Measurements from ENCODE around the gene C12orf76. TPM values are rescaled to one million over a fixed set of nuclear protein-coding genes. Genes with fewer than 3 reads are reported as not detected.
"Not testable (repeated sequence)": the region's sequence is repeated elsewhere in the genome, so short reads cannot be mapped to it uniquely, and the experiment has no call there.

C12orf76 gene, protein sequence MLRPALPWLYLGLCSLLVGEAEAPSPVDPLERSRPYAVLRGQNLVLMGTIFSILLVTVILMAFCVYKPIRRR
- 10 to 100 TPM; 10.1 to 12.3 TPM for total RNA-seq

GRCh38 chr12:110048242-110049027, at the start of gene C12orf76:
C12orf76 (minus strand) TSS chr12:110048522; CDS start chr12:110048495, 27 bp downstream.
- no peaks in the 10 kb centered on the region for H3K9me3 Mint-ChIP-seq
- H3K27me3 Mint-ChIP-seq, result no peaks in the 10 kb centered on the region
- H3K4me1 Mint-ChIP-seq (ENCODE audit: low read depth in 2 of 2), result peaks cover 22 to 24% of the 10 kb centered on the region in 2 donors
- peak within 1 kb of the TSS; percentile 81 to 89 for H3K27ac Mint-ChIP-seq
- H3K4me3 Mint-ChIP-seq, result peak within 1 kb of the TSS; percentile 91
- DNase-seq (ENCODE audit: low spot score), result peak; percentile 92
- no peaks in the 10 kb centered on the region for H3K36me3 Mint-ChIP-seq
- peak; percentile 100 for ATAC-seq

GRCh38 chr12:110093631-110094311, 45.4 kb upstream of the C12orf76 start:
- Mint-ChIP-seq H3K27me3 (peaks cover 8 to 15% of the 10 kb centered on the region in 2 donors), H3K4me1 (ENCODE audit: low read depth in 2 of 2) (no peaks in the 10 kb centered on the region), H3K9me3 (no peaks in the 10 kb centered on the region), H3K36me3 (no peaks in the 10 kb centered on the region), H3K4me3 (no peak overlapping the region), H3K27ac (no peak overlapping the region)
- ATAC-seq (no peak), DNase-seq (ENCODE audit: low spot score) (no peak)

DNA sequence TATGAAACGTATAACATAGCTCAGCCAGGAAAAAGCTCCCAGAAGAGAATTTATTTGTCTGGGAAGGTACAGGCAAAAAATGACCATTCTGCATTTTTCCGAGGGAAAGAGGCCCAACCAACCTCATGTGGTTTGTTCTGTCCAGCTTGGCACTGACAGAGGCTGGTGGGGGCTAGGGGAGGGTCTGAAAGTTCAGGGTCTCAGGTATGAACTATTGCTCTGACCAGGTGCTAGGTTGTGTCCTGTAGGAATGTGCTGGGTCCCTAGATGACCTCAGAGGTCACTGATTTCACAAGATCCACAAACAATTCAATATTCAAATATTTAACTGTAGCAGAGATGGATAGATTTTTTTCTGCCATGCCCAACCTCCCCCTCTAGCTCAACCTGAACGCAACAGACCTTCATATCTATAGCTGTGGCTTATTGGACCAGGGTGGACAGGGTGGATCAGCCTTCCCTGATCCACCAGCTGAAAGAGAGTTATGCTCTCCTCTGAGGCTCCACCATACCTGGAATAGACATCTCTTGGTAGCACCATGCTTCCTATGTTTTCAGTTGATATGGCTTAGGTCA, 42.9 kb upstream of the C12orf76 start:
- Mint-ChIP-seq H3K27ac (no peak overlapping the region), H3K4me3 (no peak overlapping the region), H3K4me1 (ENCODE audit: low read depth in 2 of 2) (peaks cover 0 to 2% of the 10 kb centered on the region in 2 donors), H3K36me3 (no peaks in the 10 kb centered on the region), H3K27me3 (peaks cover 11 to 22% of the 10 kb centered on the region in 2 donors), H3K9me3 (no peaks in the 10 kb centered on the region)
- ATAC-seq, result no peak
- DNase-seq (ENCODE audit: low spot score), result no peak

GRCh38 chr12:110090266-110091135, 42.2 kb upstream of the C12orf76 start:
- peaks cover 0 to 2% of the 10 kb centered on the region in 2 donors for H3K4me1 Mint-ChIP-seq (ENCODE audit: low read depth in 2 of 2)
- no peak for ATAC-seq
- no peaks in the 10 kb centered on the region for H3K36me3 Mint-ChIP-seq
- no peak overlapping the region for H3K27ac Mint-ChIP-seq
- H3K27me3 Mint-ChIP-seq, result peaks cover 13 to 22% of the 10 kb centered on the region in 2 donors
- no peaks in the 10 kb centered on the region for H3K9me3 Mint-ChIP-seq
- no peak for DNase-seq (ENCODE audit: low spot score)
- no peak overlapping the region for H3K4me3 Mint-ChIP-seq

DNA sequence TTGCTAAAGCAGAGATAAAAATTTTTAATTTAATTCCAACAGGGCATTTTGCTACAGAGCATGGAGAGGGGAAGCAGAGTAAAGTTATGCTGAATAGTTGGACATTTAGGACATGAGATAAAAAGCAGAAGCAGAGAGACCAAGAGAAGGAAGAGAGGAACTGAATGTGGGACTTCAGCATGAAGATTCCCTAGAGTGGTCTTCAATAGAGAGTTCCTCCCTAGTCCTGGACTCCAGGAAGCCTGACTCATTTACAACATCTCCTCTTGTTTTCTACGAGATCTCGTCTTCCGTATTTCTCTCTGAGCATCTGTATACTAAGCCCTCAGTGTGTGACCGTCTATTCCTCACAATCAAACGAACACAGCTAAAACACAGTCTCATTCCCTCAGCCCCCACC, 40.6 kb upstream of the C12orf76 start:
- H3K4me3 Mint-ChIP-seq, result no peak overlapping the region
- no peaks in the 10 kb centered on the region for H3K9me3 Mint-ChIP-seq
- H3K27ac Mint-ChIP-seq, result no peak overlapping the region
- H3K27me3 Mint-ChIP-seq, result peaks cover 10 to 22% of the 10 kb centered on the region in 2 donors
- H3K36me3 Mint-ChIP-seq, result no peaks in the 10 kb centered on the region
- no peak for DNase-seq (ENCODE audit: low spot score)
- ATAC-seq, result no peak
- peaks cover 0 to 2% of the 10 kb centered on the region in 2 donors for H3K4me1 Mint-ChIP-seq (ENCODE audit: low read depth in 2 of 2)

GRCh38 chr12:110088216-110088615, 39.9 kb upstream of the C12orf76 start:
- ATAC-seq; H3K4me3 Mint-ChIP-seq; H3K4me1 Mint-ChIP-seq (ENCODE audit: low read depth in 2 of 2); H3K27ac Mint-ChIP-seq; H3K9me3 Mint-ChIP-seq; H3K36me3 Mint-ChIP-seq; DNase-seq (ENCODE audit: low spot score): not testable (repeated sequence)
- peaks cover 10 to 22% of the 10 kb centered on the region in 2 donors for H3K27me3 Mint-ChIP-seq

- peaks cover 4% of the 10 kb centered on the region for H3K9me3 Mint-ChIP-seq
- DNase-seq (ENCODE audit: low spot score) (no peak), ATAC-seq (no peak)
- peaks cover 6% of the 10 kb centered on the region for H3K36me3 Mint-ChIP-seq
- no peak overlapping the region for H3K27ac Mint-ChIP-seq
- H3K27me3 Mint-ChIP-seq, result peaks cover 5 to 8% of the 10 kb centered on the region in 2 donors
- no peak overlapping the region for H3K4me3 Mint-ChIP-seq
- peaks cover 6 to 12% of the 10 kb centered on the region in 2 donors for H3K4me1 Mint-ChIP-seq (ENCODE audit: low read depth in 2 of 2)
Observed at GRCh38 chr12:110084314-110085015, 36.1 kb upstream of the C12orf76 start.

GRCh38 chr12:110080410-110080809, 32.1 kb upstream of the C12orf76 start:
- Mint-ChIP-seq H3K27ac (peak overlapping the region; percentile 95 to 99), H3K9me3 (peaks cover 4% of the 10 kb centered on the region), H3K36me3 (peaks cover 6% of the 10 kb centered on the region), H3K4me1 (ENCODE audit: low read depth in 2 of 2) (peaks cover 16 to 20% of the 10 kb centered on the region in 2 donors), H3K27me3 (no peaks in the 10 kb centered on the region), H3K4me3 (no peak overlapping the region)
- ATAC-seq (no peak), DNase-seq (ENCODE audit: low spot score) (no peak)

GRCh38 chr12:110079477-110080400, 31.4 kb upstream of the C12orf76 start:
- H3K27me3 Mint-ChIP-seq, result no peaks in the 10 kb centered on the region

DNA sequence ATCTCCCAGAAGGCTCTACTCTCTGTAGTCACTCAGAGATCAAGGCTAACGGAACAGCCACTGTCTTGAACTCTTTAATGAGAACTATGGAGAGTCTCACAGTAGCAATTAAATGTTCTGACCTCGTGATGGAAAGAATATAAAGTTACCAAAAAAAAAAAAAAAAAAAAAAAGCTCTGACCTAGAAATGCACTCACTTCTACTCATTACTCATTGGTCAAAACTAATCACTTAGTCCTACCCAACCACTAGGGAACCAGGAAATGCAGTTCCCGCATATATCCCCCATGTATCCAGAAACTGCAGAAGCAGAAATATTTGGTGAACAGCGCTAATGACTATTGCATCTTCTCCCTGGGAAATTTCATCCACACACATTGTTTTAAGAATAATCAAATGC, 29.5 kb upstream of the C12orf76 start:
- Mint-ChIP-seq H3K27me3 (no peaks in the 10 kb centered on the region), H3K4me3 (no peak overlapping the region), H3K27ac (peak overlapping the region in 1 of 2 donors; percentile 11), H3K36me3 (peaks cover 6% of the 10 kb centered on the region), H3K4me1 (ENCODE audit: low read depth in 2 of 2) (peaks cover 25 to 29% of the 10 kb centered on the region in 2 donors), H3K9me3 (peaks cover 4% of the 10 kb centered on the region)
- ATAC-seq (no peak), DNase-seq (ENCODE audit: low spot score) (no peak)

More at GRCh38 chr12:110079477-110080400, 31.4 kb upstream of the C12orf76 start:
- Mint-ChIP-seq H3K36me3 (peaks cover 6% of the 10 kb centered on the region), H3K9me3 (peaks cover 4% of the 10 kb centered on the region), H3K4me3 (peak overlapping the region; percentile 85), H3K27ac (peak overlapping the region; percentile 95 to 99), H3K4me1 (ENCODE audit: low read depth in 2 of 2) (peaks cover 16 to 20% of the 10 kb centered on the region in 2 donors)
- ATAC-seq (peak; percentile 94 to 95), DNase-seq (ENCODE audit: low spot score) (peak; percentile 78)

DNA sequence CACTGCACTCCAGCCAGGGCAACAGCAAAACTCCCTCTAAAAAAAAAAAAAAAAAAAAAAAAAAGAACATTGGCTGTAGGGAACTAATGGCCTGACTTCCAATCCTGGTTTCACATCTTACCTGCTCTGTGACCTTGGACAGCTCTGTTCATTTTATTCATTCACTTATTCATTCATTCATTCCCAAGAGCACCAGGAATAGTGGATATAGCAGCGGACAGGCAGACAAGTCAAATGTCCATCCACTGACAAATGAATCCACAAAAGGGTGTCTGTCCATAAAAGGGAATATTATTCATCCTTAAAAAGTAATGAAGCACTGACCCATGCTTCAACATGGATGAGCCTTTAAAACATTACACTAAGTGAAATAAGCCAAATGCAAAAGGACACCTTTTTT, 27.6 kb upstream of the C12orf76 start:
- Mint-ChIP-seq H3K36me3 (peaks cover 6% of the 10 kb centered on the region), H3K27ac (no peak overlapping the region), H3K4me1 (ENCODE audit: low read depth in 2 of 2) (peaks cover 29 to 31% of the 10 kb centered on the region in 2 donors), H3K9me3 (peaks cover 4% of the 10 kb centered on the region), H3K4me3 (no peak overlapping the region), H3K27me3 (no peaks in the 10 kb centered on the region)
- DNase-seq (ENCODE audit: low spot score) (no peak), ATAC-seq (no peak)

DNA sequence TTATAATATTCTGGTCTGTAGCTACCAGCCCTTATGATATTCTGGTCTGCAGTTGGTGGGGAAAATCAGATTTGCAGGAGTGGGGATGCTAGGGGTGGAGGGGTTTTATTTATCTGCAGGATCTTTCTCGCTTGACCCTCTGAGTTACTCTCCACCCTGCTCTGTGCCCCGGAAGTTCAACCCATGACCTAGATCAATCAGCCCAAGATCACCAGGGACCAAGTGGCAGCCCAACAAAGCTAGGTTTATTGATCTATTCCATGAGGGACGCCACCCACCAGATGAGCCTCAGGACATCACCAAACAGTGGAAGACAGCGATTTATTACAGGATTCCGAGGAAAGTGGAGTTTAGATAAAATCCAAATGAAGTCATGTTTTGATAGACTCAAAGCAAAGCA, 25.8 kb upstream of the C12orf76 start:
- H3K27me3 Mint-ChIP-seq, result no peaks in the 10 kb centered on the region
- no peaks in the 10 kb centered on the region for H3K9me3 Mint-ChIP-seq
- no peak for DNase-seq (ENCODE audit: low spot score)
- ATAC-seq, result no peak
- peaks cover 15 to 21% of the 10 kb centered on the region in 2 donors for H3K4me1 Mint-ChIP-seq (ENCODE audit: low read depth in 2 of 2)
- peak overlapping the region in 1 of 2 donors; percentile 69 for H3K27ac Mint-ChIP-seq
- no peaks in the 10 kb centered on the region for H3K36me3 Mint-ChIP-seq
- no peak overlapping the region for H3K4me3 Mint-ChIP-seq

Data from natural killer cell treated with Interleukin-12 subunit alpha and Interleukin-12 subunit beta and Interleukin-15 and Interleukin-18, amount 100 ng/mL, for 72 hours (primary cell).